ENCODE data around the gene R3HDM4.

The R3HDM4 gene

DNA sequence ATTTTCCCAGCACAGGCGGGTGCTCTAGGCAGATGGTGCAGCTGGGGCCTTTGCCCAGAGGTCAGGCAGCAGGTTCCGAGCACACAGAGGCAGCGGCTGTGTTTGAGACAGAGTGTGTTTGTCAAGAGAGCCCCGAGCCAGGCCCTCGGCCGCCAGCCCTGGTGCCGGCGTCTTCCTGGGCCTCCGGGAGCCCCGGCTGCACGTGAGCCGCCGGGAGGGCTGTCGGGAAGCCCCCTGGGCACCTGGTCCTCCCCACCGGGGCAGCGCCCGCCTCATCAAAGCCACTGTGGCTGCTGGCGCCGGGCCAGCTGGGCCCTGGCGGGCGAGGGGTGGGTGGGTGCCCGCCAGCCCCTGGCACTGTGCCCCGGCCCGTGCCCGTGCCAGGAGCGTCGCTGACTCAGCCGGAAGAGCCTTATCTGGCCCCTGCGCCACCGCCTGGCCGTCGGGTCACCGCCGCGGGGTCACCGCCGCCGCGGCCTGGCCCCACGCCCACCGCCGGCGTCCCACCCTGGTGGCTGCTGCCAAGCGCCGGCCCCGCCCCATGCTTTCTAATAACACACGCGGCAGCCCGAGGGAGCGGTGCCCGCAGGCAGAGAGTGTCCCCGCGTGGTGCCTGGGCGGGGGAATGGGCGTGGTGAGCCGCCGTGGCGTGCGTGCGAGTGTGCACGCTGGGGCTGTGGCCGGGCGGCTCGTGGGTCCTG lies 27.7 kb upstream of the R3HDM4 start:
- Histone ChIP-seq H3K4me3 (replicated peaks; ENCODE audit: insufficient read depth, low read length) (peak overlapping the region; percentile 23; the same call in 1 of the 2 replicates), H3K27me3 (ENCODE audit: insufficient read depth, poor library complexity, severe bottlenecking) (no peaks in the 10 kb centered on the region), H3K27ac (replicated peaks) (no peak overlapping the region)
- TF ChIP-seq, protein P1, sequence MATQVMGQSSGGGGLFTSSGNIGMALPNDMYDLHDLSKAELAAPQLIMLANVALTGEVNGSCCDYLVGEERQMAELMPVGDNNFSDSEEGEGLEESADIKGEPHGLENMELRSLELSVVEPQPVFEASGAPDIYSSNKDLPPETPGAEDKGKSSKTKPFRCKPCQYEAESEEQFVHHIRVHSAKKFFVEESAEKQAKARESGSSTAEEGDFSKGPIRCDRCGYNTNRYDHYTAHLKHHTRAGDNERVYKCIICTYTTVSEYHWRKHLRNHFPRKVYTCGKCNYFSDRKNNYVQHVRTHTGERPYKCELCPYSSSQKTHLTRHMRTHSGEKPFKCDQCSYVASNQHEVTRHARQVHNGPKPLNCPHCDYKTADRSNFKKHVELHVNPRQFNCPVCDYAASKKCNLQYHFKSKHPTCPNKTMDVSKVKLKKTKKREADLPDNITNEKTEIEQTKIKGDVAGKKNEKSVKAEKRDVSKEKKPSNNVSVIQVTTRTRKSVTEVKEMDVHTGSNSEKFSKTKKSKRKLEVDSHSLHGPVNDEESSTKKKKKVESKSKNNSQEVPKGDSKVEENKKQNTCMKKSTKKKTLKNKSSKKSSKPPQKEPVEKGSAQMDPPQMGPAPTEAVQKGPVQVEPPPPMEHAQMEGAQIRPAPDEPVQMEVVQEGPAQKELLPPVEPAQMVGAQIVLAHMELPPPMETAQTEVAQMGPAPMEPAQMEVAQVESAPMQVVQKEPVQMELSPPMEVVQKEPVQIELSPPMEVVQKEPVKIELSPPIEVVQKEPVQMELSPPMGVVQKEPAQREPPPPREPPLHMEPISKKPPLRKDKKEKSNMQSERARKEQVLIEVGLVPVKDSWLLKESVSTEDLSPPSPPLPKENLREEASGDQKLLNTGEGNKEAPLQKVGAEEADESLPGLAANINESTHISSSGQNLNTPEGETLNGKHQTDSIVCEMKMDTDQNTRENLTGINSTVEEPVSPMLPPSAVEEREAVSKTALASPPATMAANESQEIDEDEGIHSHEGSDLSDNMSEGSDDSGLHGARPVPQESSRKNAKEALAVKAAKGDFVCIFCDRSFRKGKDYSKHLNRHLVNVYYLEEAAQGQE (IDR thresholded peaks at IDR 0.05; ENCODE audit: insufficient replicate concordance, low read depth) = no peak
- TF ChIP-seq GABPA (IDR thresholded peaks at IDR 0.05; ENCODE audit: low read depth) = no peak
- TF ChIP-seq POLR2AphosphoS5 (IDR thresholded peaks at IDR 0.05; ENCODE audit: low read depth) = no peak
- TF ChIP-seq SPI1 (IDR thresholded peaks at IDR 0.05; ENCODE audit: borderline replicate concordance, low read depth) = no peak
- TF ChIP-seq, protein P2, sequence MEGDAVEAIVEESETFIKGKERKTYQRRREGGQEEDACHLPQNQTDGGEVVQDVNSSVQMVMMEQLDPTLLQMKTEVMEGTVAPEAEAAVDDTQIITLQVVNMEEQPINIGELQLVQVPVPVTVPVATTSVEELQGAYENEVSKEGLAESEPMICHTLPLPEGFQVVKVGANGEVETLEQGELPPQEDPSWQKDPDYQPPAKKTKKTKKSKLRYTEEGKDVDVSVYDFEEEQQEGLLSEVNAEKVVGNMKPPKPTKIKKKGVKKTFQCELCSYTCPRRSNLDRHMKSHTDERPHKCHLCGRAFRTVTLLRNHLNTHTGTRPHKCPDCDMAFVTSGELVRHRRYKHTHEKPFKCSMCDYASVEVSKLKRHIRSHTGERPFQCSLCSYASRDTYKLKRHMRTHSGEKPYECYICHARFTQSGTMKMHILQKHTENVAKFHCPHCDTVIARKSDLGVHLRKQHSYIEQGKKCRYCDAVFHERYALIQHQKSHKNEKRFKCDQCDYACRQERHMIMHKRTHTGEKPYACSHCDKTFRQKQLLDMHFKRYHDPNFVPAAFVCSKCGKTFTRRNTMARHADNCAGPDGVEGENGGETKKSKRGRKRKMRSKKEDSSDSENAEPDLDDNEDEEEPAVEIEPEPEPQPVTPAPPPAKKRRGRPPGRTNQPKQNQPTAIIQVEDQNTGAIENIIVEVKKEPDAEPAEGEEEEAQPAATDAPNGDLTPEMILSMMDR (IDR thresholded peaks at IDR 0.05; ENCODE audit: insufficient read depth, low read length) = no peak
- no peak for DNase-seq (ENCODE audit: low read depth in 1 of 2, low spot score in 1 of 2)

DNA sequence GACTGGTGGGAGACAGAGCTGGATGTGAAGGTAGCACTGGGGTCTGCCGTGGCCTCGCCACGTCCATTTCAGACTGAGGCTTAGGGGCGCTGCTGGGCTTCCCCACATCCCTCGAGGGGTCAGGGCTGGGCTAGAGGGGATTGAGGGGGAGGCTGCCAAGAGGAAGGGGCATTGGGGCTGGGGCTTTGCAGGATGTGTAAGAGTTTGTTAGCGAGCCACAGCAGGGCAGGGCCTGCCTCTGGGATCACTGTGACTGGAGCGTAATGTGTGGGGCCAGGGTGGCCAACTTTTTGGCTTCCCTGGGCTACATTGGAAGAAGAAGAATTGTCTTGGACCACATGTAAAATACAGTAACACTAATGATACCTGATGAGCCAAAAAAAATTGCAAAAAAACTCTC lies 26.9 kb upstream of the R3HDM4 start:
- TF ChIP-seq POLR2AphosphoS5 (IDR thresholded peaks at IDR 0.05; ENCODE audit: low read depth) = no peak
- no peak for TF ChIP-seq SPI1 (IDR thresholded peaks at IDR 0.05; ENCODE audit: borderline replicate concordance, low read depth)
- TF ChIP-seq, protein P1 (IDR thresholded peaks at IDR 0.05; ENCODE audit: insufficient replicate concordance, low read depth) = no peak
- no peak for TF ChIP-seq GABPA (IDR thresholded peaks at IDR 0.05; ENCODE audit: low read depth)
- TF ChIP-seq, protein P2 (IDR thresholded peaks at IDR 0.05; ENCODE audit: insufficient read depth, low read length) = no peak

DNA sequence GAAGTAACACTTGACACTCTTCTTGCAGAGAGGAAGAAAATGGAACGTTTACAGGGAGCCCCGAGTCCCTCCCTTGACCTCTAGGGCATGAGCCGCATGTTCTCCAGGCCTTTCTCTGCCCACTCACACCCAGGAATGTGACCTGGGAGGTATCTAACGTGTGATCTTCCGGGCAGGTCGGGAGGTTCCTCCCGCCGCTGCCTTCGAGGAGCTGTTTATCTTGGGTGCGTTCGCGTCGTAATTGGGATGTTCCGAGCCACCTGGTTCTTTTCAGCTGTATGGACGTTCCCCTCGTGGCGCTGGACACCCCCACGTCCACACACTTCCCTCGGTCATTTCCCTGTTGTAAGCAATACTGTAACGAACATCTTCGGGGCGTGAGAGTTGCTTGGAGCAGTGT lies 26.4 kb upstream of the R3HDM4 start:
- H3K27ac ChIP-seq (replicated peaks) = no peak overlapping the region
- DNase-seq (ENCODE audit: low read depth in 1 of 2, low spot score in 1 of 2) = no peak
- H3K4me3 ChIP-seq (replicated peaks; ENCODE audit: insufficient read depth, low read length) = no peak overlapping the region
- no peaks in the 10 kb centered on the region for H3K27me3 ChIP-seq (ENCODE audit: insufficient read depth, poor library complexity, severe bottlenecking)
- TF ChIP-seq POLR2AphosphoS5 (IDR thresholded peaks at IDR 0.05; ENCODE audit: low read depth) = no peak
- TF ChIP-seq GABPA (IDR thresholded peaks at IDR 0.05; ENCODE audit: low read depth) = no peak
- TF ChIP-seq, protein P1 (IDR thresholded peaks at IDR 0.05; ENCODE audit: insufficient replicate concordance, low read depth) = no peak
- no peak for TF ChIP-seq SPI1 (IDR thresholded peaks at IDR 0.05; ENCODE audit: borderline replicate concordance, low read depth)
- TF ChIP-seq, protein P2 (IDR thresholded peaks at IDR 0.05; ENCODE audit: insufficient read depth, low read length) = no peak

More for the DNA sequence above, 26.9 kb upstream of the R3HDM4 start:
- Histone ChIP-seq H3K4me3 (replicated peaks; ENCODE audit: insufficient read depth, low read length) (no peak overlapping the region), H3K27ac (replicated peaks) (no peak overlapping the region), H3K27me3 (ENCODE audit: insufficient read depth, poor library complexity, severe bottlenecking) (no peaks in the 10 kb centered on the region)
- no peak for DNase-seq (ENCODE audit: low read depth in 1 of 2, low spot score in 1 of 2)

All from HL-60 (cell line).